T-helper 22 cell (primary cell): ENCODE data around the gene ADGRB3.

ENCODE experiments used
- DNase-seq: peaks from one replicate; pipeline ENCODE4 v3.0.0-alpha.2; 2020; ENCODE audit warnings: low read depth

ADGRB3 gene

GRCh38 chr6:69122407-69122773 is 487.3 kb downstream of the ADGRB3 start:
- no peak for DNase-seq

GRCh38 chr6:69128411-69128810 is 493.3 kb downstream of the ADGRB3 start:
- DNase-seq = no peak

- DNase-seq = no peak
Observed at GRCh38 chr6:69129046-69129445, 494.0 kb downstream of the ADGRB3 start.

- DNase-seq = no peak
Observed at GRCh38 chr6:69135927-69136326, 500.8 kb downstream of the ADGRB3 start.

GRCh38 chr6:69138148-69138547 is 503.1 kb downstream of the ADGRB3 start:
- no peak for DNase-seq

GRCh38 chr6:69138893-69139494 is 503.9 kb downstream of the ADGRB3 start:
- no peak for DNase-seq

- DNase-seq = no peak
Observed at GRCh38 chr6:69145062-69145461, 510.0 kb downstream of the ADGRB3 start.

- DNase-seq = no peak
Observed at GRCh38 chr6:69146385-69146784, 511.3 kb downstream of the ADGRB3 start.

- no peak for DNase-seq
Observed at GRCh38 chr6:69155467-69155866, 520.4 kb downstream of the ADGRB3 start.

- DNase-seq = no peak
Observed at GRCh38 chr6:69162811-69163210, 527.7 kb downstream of the ADGRB3 start.

- no peak for DNase-seq
Observed at GRCh38 chr6:69164564-69165229, 529.6 kb downstream of the ADGRB3 start.

- DNase-seq = no peak
Observed at GRCh38 chr6:69179681-69180080, 544.6 kb downstream of the ADGRB3 start.

- DNase-seq = no peak
Observed at GRCh38 chr6:69180361-69181067, 545.4 kb downstream of the ADGRB3 start.

GRCh38 chr6:69181964-69182363 is 546.9 kb downstream of the ADGRB3 start:
- no peak for DNase-seq

- DNase-seq = no peak
Observed at GRCh38 chr6:69185276-69185675, 550.2 kb downstream of the ADGRB3 start.

GRCh38 chr6:69202768-69203167 is 567.7 kb downstream of the ADGRB3 start:
- DNase-seq = no peak

- DNase-seq = no peak
Observed at GRCh38 chr6:69216127-69216526, 581.0 kb downstream of the ADGRB3 start.

- no peak for DNase-seq
Observed at GRCh38 chr6:69217343-69217742, 582.3 kb downstream of the ADGRB3 start.

GRCh38 chr6:69220375-69220774 is 585.3 kb downstream of the ADGRB3 start:
- DNase-seq = no peak

- no peak for DNase-seq
Observed at GRCh38 chr6:69232008-69232407, 596.9 kb downstream of the ADGRB3 start.

GRCh38 chr6:69232496-69232895 is 597.4 kb downstream of the ADGRB3 start:
- no peak for DNase-seq

- DNase-seq = no peak
Observed at GRCh38 chr6:69232911-69233448, 597.9 kb downstream of the ADGRB3 start.

- no peak for DNase-seq
Observed at GRCh38 chr6:69238067-69238466, 603.0 kb downstream of the ADGRB3 start.
